A549 (cell line): ENCODE data around the gene GNG2. TPM values are rescaled to one million over a fixed set of nuclear protein-coding genes. Genes with fewer than 3 reads are reported as not detected.
A peak's percentile ranks its signal among the peaks of the same experiment; 100 is the strongest.

Experiments used
- ATAC-seq, 2 experiments: fragments of 200-7000 bp in 1 of 2; fragments of >200 bp in 1 of 2; cut with Nextera tagmentation in 1 of 2; cut with Tn5 transposase in 1 of 2; 3 replicates each; pipeline versions ENCODE4 v1.8.0 to v1.9.1; 2018 to 2020; ENCODE audit warnings: mild to moderate bottlenecking in 1 of 2, moderate library complexity in 1 of 2
- CTCF ChIA-PET: fragments of 300-600 bp; sonication (Branson Sonifier 250); formaldehyde crosslinking; extraction: SDS; loops from one replicate; lab custom pipeline; 2021; ENCODE audit warnings: antibody characterized with exemption, inconsistent platforms; lab: Yijun Ruan, JAX
- POLR2A ChIA-PET: fragments of 350-600 bp; formaldehyde crosslinking; extraction: SDS; loops from one replicate; lab custom pipeline; 2021; ENCODE audit warnings: antibody characterized with exemption, inconsistent platforms; lab: Yijun Ruan, JAX
- DNase-seq, 2 experiments: peaks; one replicate each; pipeline versions ENCODE4 v3.0.0 to v3.0.0-alpha.2; 2011 to 2016; ENCODE audit warnings: low read depth in 1 of 2, low spot score in 1 of 2
- FAIRE-seq: peaks from 2 replicates; lab custom pipeline; 2011; peaks lifted over from hg19 to GRCh38; lab: Jason Lieb, UNC
- H3K27ac ChIP-seq, 2 experiments: fragments of >200 bp; sonication (Bioruptor Twin); formaldehyde crosslinking; 3 replicates each; pipeline ENCODE4 v1.5.1; 2016 to 2017
- H3K4me1 ChIP-seq: fragments of >200 bp; sonication (Bioruptor Twin); formaldehyde crosslinking; 3 replicates; pipeline ENCODE4 v1.6.1; 2016
- H3K4me2 ChIP-seq: fragments of >200 bp; sonication (Bioruptor Twin); formaldehyde crosslinking; 3 replicates; pipeline ENCODE4 v1.6.1; 2016
- H3K4me3 ChIP-seq: fragments of >200 bp; sonication (Bioruptor Twin); formaldehyde crosslinking; 3 replicates; pipeline ENCODE4 v1.5.1; 2016
- H3K9me3 ChIP-seq: fragments of >200 bp; sonication (Bioruptor Twin); formaldehyde crosslinking; 3 replicates; pipeline ENCODE4 v1.6.1; 2016
- CBX2 ChIP-seq: fragments of 200-600 bp; sonication (generic); IDR thresholded peaks from 2 replicates; pipeline ENCODE4 v1.6.1; 2016; ENCODE audit warnings: low read depth, mild to moderate bottlenecking, borderline replicate concordance
- CEBPB ChIP-seq, 2 experiments: fragments of >200 bp in 1 of 2; sonication (Bioruptor Twin) in 1 of 2; formaldehyde crosslinking in 1 of 2; IDR thresholded peaks; 2 replicates each; pipeline ENCODE4 v1.6.1; 2012 to 2016
- ESRRA ChIP-seq: fragments of 150-350 bp; IDR thresholded peaks from 2 replicates; pipeline ENCODE4 v1.6.1; 2014; ENCODE audit warnings: mild to moderate bottlenecking, low read length, borderline replicate concordance
- FOSB ChIP-seq: fragments of 250-450 bp; sonication (Bioruptor Pico); IDR thresholded peaks from 2 replicates; pipeline ENCODE4 v1.5.0; 2020; ENCODE audit warnings: mild to moderate bottlenecking, moderate library complexity
- FOXS1 ChIP-seq: fragments of 250-450 bp; sonication (Bioruptor Pico); IDR thresholded peaks from 2 replicates; pipeline ENCODE4 v1.5.0; 2020; ENCODE audit warnings: mild to moderate bottlenecking, moderate library complexity
- GATA3 ChIP-seq: IDR thresholded peaks from 2 replicates; pipeline ENCODE4 v1.6.1; 2012; ENCODE audit warnings: borderline replicate concordance
- JUN ChIP-seq, 2 experiments: fragments of >200 bp; sonication (Bioruptor Twin); formaldehyde crosslinking; IDR thresholded peaks; 2 replicates in 1 of 2; 3 replicates in 1 of 2; pipeline ENCODE4 v1.6.1; 2016 to 2017
- JUNB ChIP-seq: fragments of >200 bp; sonication (Bioruptor Twin); formaldehyde crosslinking; IDR thresholded peaks from 2 replicates; pipeline ENCODE4 v1.6.1; 2016
- KDM5A ChIP-seq: fragments of 200-600 bp; sonication (generic); IDR thresholded peaks from 2 replicates; pipeline ENCODE4 v1.6.1; 2016; ENCODE audit warnings: antibody characterized with exemption, mild to moderate bottlenecking
- MYC ChIP-seq: IDR thresholded peaks from 2 replicates; pipeline ENCODE4 v1.6.1; 2012; ENCODE audit warnings: mild to moderate bottlenecking, inconsistent platforms, low read length, improper control_type of control experiment, borderline replicate concordance
- NFE2L2 ChIP-seq: fragments of 150-350 bp; conservative IDR thresholded peaks from 2 replicates; pipeline ENCODE4 v1.6.1; 2014; ENCODE audit warnings: low read length
- POLR2A ChIP-seq: IDR thresholded peaks from 2 replicates; pipeline ENCODE4 v1.6.1; 2012; ENCODE audit warnings: mild to moderate bottlenecking, low read length
- RAD21 ChIP-seq, 2 experiments: fragments of >200 bp in 1 of 2; sonication (Bioruptor Twin) in 1 of 2; formaldehyde crosslinking in 1 of 2; IDR thresholded peaks in 1 of 2; conservative IDR thresholded peaks in 1 of 2; 2 replicates in 1 of 2; 3 replicates in 1 of 2; pipeline ENCODE4 v1.6.1; 2012 to 2018; ENCODE audit warnings: inconsistent platforms in 1 of 2
- RNF2 ChIP-seq: fragments of 200-600 bp; sonication (generic); IDR thresholded peaks from 2 replicates; pipeline ENCODE4 v1.6.1; 2016; ENCODE audit warnings: low read depth, mild to moderate bottlenecking, antibody characterized with exemption, moderate library complexity, borderline replicate concordance
- SREBF2 ChIP-seq: fragments of 450-650 bp; IDR thresholded peaks from 2 replicates; pipeline ENCODE4 v1.6.1; 2014; ENCODE audit warnings: mild to moderate bottlenecking, moderate library complexity
- ZC3H11A ChIP-seq: fragments of 450-650 bp; IDR thresholded peaks from 2 replicates; pipeline ENCODE4 v1.6.1; 2014; ENCODE audit warnings: antibody characterized with exemption, mild to moderate bottlenecking
- WGBS: methylation state at CpG from one replicate; pipeline ENCODE4 v1.1.6; 2017; ENCODE audit errors: missing lambda C conversion rate; 5-methylcytosine and 5-hydroxymethylcytosine counted together
- polyA plus RNA-seq, 4 experiments: library from polyadenylated mRNA; depleted of rRNA in 3 of 4; stranded (reverse); fragments of >200 nt; fragmentation: RNase III in 1 of 4; extraction: RNeasy Plus Mini Kit Qiagen cat#74134 plus additional on column Dnase treatment in 1 of 4; gene quantifications; 2 replicates in 3 of 4; 3 replicates in 1 of 4; pipeline ENCODE4 v1.2.3, GENCODE V29; 2011 to 2017
- TF ChIP-seq, protein P1 (sequence below): IDR thresholded peaks from 2 replicates; pipeline ENCODE4 v1.6.1; 2012; ENCODE audit warnings: low read depth, borderline replicate concordance
- TF ChIP-seq, protein P2 (sequence below): fragments of 250-450 bp; sonication (Bioruptor Pico); IDR thresholded peaks from 2 replicates; pipeline ENCODE4 v1.5.0; 2021; ENCODE audit warnings: mild to moderate bottlenecking, moderate library complexity, borderline replicate concordance
- TF ChIP-seq, protein P3 (sequence below): fragments of >200 bp; sonication (Bioruptor Twin); formaldehyde crosslinking; IDR thresholded peaks from 2 replicates; pipeline ENCODE4 v1.6.1; 2016
- TF ChIP-seq, protein P4 (sequence below): fragments of >200 bp; sonication (Bioruptor Twin); formaldehyde crosslinking; IDR thresholded peaks from 3 replicates; pipeline ENCODE4 v1.5.1; 2016

GNG2 gene
- polyA plus RNA-seq, 2 of the 4 experiments (the other 2 are of a cell fraction), result 2.1 to 3.0 TPM

DNA sequence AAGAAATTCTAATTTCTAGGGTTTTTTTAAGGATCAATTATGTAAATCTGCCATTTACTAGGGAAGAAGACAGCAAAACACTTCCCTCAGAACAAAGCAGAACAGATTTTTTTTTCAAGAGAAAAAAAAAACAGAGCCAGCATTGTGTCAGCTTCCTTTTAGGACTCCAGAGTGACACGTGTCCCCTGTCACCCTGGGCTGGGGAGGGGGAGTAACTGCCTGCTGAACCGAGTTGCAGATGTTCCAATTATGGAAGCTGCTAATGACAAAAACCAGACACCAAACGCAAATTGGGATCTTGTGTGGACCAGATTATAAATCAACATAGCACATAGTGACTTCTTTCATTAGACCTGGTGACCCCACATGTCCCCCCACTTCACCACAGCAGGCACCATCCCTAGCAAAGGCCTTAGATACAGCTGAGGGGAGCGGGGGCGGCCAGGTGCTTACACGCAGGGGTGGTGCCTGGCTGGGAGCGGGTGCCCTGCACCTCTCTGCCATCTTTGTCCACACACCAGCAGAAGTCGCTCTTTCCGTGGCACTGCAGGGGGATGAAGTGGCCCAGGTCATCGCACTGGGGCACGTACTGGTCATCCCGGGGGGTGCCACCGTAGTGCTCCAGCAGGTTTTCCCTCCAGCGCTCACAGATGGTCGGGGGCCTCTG is 154.3 kb downstream of the GNG2 start:
- Histone ChIP-seq H3K9me3 (no peaks in the 10 kb centered on the region), H3K4me3 (no peak overlapping the region), H3K27ac (no peak overlapping the region), H3K4me2 (no peak overlapping the region), H3K4me1 (no peaks in the 10 kb centered on the region)
- ChIA-PET CTCF (interaction anchor here (1.0 to 2.1 kb wide), 6 partner anchors 8 to 117 kb away, joined by 3 to 8 read pairs (median 4); no protein-coding TSS in a partner anchor), POLR2A (no interaction called here)
- FAIRE-seq (no peak), ATAC-seq (no peak), DNase-seq (no peak)
- TF ChIP-seq SREBF2 (no peak), ESRRA (no peak), RNF2 (no peak), MYC (no peak), JUN (IDR thresholded peaks at IDR 0.05) (no peak), CBX2 (no peak), FOXS1 (no peak)
- TF ChIP-seq, protein P1, sequence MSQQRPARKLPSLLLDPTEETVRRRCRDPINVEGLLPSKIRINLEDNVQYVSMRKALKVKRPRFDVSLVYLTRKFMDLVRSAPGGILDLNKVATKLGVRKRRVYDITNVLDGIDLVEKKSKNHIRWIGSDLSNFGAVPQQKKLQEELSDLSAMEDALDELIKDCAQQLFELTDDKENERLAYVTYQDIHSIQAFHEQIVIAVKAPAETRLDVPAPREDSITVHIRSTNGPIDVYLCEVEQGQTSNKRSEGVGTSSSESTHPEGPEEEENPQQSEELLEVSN, result no peak
- TF ChIP-seq, protein P2, sequence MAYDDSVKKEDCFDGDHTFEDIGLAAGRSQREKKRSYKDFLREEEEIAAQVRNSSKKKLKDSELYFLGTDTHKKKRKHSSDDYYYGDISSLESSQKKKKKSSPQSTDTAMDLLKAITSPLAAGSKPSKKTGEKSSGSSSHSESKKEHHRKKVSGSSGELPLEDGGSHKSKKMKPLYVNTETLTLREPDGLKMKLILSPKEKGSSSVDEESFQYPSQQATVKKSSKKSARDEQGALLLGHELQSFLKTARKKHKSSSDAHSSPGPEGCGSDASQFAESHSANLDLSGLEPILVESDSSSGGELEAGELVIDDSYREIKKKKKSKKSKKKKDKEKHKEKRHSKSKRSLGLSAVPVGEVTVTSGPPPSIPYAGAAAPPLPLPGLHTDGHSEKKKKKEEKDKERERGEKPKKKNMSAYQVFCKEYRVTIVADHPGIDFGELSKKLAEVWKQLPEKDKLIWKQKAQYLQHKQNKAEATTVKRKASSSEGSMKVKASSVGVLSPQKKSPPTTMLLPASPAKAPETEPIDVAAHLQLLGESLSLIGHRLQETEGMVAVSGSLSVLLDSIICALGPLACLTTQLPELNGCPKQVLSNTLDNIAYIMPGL, result no peak
- TF ChIP-seq, protein P3, sequence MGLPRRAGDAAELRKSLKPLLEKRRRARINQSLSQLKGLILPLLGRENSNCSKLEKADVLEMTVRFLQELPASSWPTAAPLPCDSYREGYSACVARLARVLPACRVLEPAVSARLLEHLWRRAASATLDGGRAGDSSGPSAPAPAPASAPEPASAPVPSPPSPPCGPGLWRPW, result no peak
- WGBS, result 86% methylated on average over 12 of the region's 15 CpGs

DNA sequence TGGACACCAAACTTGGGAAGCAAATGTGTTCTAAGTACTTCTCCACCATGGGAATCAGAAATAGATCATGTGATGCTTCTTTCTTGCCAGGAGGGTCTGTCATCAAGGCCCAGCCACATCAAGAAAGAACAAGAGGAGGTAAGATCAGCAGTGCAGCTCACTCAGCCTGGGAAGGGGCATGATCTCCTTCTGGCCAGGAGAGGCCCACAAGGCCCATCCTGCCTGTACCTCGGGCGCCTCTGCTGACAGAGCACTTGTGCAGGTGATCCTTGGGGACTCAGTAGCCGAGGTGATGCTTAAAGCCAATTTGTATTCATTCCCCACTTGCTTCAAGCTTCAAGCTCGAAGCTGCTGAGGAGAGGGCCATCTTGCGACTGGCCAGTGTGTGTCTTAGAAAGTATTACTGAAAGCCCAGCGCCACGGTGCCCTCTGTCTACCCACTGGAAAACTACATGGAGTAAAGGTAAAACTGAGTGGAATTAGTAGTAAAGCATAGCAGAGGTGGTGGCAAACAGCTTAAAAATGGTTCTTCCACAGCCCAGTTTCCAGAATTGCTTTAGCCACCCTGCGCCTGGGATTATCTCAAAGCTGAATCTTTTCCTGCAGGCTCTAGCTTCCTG is 155.1 kb downstream of the GNG2 start:
- POLR2A ChIA-PET, result no interaction called here
- TF ChIP-seq, protein P4, sequence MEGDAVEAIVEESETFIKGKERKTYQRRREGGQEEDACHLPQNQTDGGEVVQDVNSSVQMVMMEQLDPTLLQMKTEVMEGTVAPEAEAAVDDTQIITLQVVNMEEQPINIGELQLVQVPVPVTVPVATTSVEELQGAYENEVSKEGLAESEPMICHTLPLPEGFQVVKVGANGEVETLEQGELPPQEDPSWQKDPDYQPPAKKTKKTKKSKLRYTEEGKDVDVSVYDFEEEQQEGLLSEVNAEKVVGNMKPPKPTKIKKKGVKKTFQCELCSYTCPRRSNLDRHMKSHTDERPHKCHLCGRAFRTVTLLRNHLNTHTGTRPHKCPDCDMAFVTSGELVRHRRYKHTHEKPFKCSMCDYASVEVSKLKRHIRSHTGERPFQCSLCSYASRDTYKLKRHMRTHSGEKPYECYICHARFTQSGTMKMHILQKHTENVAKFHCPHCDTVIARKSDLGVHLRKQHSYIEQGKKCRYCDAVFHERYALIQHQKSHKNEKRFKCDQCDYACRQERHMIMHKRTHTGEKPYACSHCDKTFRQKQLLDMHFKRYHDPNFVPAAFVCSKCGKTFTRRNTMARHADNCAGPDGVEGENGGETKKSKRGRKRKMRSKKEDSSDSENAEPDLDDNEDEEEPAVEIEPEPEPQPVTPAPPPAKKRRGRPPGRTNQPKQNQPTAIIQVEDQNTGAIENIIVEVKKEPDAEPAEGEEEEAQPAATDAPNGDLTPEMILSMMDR, result peak; percentile 18; the same call in 2 of the 3 replicates
- TF ChIP-seq, protein P3, result no peak
- TF ChIP-seq POLR2A (no peak), RAD21 (conservative IDR thresholded peaks at IDR 0.05 in 1 of 2, IDR thresholded peaks at IDR 0.05 in 1 of 2) (peak in 1 of 2 experiments; percentile 32; a peak in 2 of 5 replicates), GATA3 (no peak), FOSB (no peak), KDM5A (no peak)
- 62% methylated on average over 8 of the region's 8 CpGs for WGBS
- ATAC-seq, result peak; percentile 83 to 88
- H3K4me3 ChIP-seq, result no peak overlapping the region
- H3K4me2 ChIP-seq, result no peak overlapping the region
- no peaks in the 10 kb centered on the region for H3K9me3 ChIP-seq
- CTCF ChIA-PET, result interaction anchor here (1.2 to 2.1 kb wide), 7 partner anchors 9 to 238 kb away, joined by 3 to 8 read pairs (median 4); no protein-coding TSS in a partner anchor
- FAIRE-seq, result no peak
- H3K4me1 ChIP-seq, result no peaks in the 10 kb centered on the region
- H3K27ac ChIP-seq, result no peak overlapping the region
- DNase-seq, result peak; percentile 6 to 39

DNA sequence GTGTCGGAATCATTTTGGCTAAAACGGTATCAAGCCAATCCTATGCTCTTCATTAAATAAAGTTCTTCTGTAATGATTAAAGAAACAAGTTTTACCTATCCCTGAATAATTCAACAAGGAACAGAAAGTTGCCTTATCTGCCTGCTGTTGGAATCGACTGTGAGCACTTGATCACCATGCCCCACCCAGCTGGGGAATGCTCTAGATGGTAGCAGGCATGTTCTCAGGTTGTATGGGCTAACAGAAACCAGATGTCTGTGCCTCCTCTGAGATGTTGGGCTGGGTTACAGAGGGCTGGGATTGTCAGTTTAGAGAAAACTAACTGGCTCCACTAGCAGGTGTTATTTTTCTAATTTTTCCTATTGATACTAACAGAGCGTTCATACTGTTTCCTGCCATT is 157.8 kb downstream of the GNG2 start:
- H3K9me3 ChIP-seq, result no peaks in the 10 kb centered on the region
- ChIA-PET CTCF (no interaction called here), POLR2A (interaction anchor here (0.6 kb wide), 1 partner anchor 909 kb away, joined by 5 read pairs; no protein-coding TSS in a partner anchor)
- FAIRE-seq, result no peak
- H3K4me3 ChIP-seq, result no peak overlapping the region
- no peak for DNase-seq
- no peak overlapping the region for H3K27ac ChIP-seq
- no peak for ATAC-seq
- WGBS, result 71% methylated on average over 4 of the region's 4 CpGs
- no peak for TF ChIP-seq KDM5A
- no peak for TF ChIP-seq NFE2L2
- TF ChIP-seq CEBPB (IDR thresholded peaks at IDR 0.05), result no peak
- no peak for TF ChIP-seq JUNB
- no peak for TF ChIP-seq ZC3H11A
- no peaks in the 10 kb centered on the region for H3K4me1 ChIP-seq
- no peak overlapping the region for H3K4me2 ChIP-seq
